ENCODE measurements around the gene BCL2L15.

BCL2L15 gene

GRCh38 chr1:113912594-113913311 lies 25.4 kb upstream of the BCL2L15 start:
- DNase-seq (ENCODE audit: insufficient read length, low spot score) (no peak), FAIRE-seq (no peak)

- DNase-seq (ENCODE audit: insufficient read length, low spot score) (no peak), FAIRE-seq (no peak)
These were observed 18.1 kb upstream of the BCL2L15 start for GRCh38 chr1:113905435-113905861.

- DNase-seq (ENCODE audit: insufficient read length, low spot score) (peak; percentile 92), FAIRE-seq (no peak)
These were observed 17.5 kb upstream of the BCL2L15 start, which contains the start of the genes AP4B1 and DCLRE1B for GRCh38 chr1:113904674-113905434. AP4B1 (minus strand) TSS chr1:113904799; CDS start chr1:113904717, 82 bp downstream. DCLRE1B (plus strand) TSS chr1:113905326; CDS start chr1:113905587, 261 bp downstream.

- no peak for DNase-seq (ENCODE audit: insufficient read length, low spot score)
- no peak for FAIRE-seq
These were observed 16.9 kb upstream of the BCL2L15 start for GRCh38 chr1:113904293-113904673.

GRCh38 chr1:113903501-113904292 lies 16.3 kb upstream of the BCL2L15 start:
- DNase-seq (ENCODE audit: insufficient read length, low spot score), result no peak

GRCh38 chr1:113901191-113901590 lies 13.8 kb upstream of the BCL2L15 start:
- no peak for FAIRE-seq
- DNase-seq (ENCODE audit: insufficient read length, low spot score), result no peak

More at GRCh38 chr1:113903501-113904292, 16.3 kb upstream of the BCL2L15 start:
- no peak for FAIRE-seq

GRCh38 chr1:113899111-113899510 lies 11.7 kb upstream of the BCL2L15 start:
- FAIRE-seq (no peak), DNase-seq (ENCODE audit: insufficient read length, low spot score) (no peak)

GRCh38 chr1:113898241-113898814 lies 10.9 kb upstream of the BCL2L15 start:
- no peak for FAIRE-seq
- DNase-seq (ENCODE audit: insufficient read length, low spot score), result no peak

- FAIRE-seq (no peak), DNase-seq (ENCODE audit: insufficient read length, low spot score) (no peak)
These were observed 8.6 kb upstream of the BCL2L15 start for GRCh38 chr1:113895961-113896360.

GRCh38 chr1:113895098-113895497 lies 7.7 kb upstream of the BCL2L15 start:
- FAIRE-seq (no peak), DNase-seq (ENCODE audit: insufficient read length, low spot score) (no peak)

GRCh38 chr1:113893267-113893666 lies 5.9 kb upstream of the BCL2L15 start:
- no peak for DNase-seq (ENCODE audit: insufficient read length, low spot score)
- no peak for FAIRE-seq

GRCh38 chr1:113891631-113892220 lies 4.3 kb upstream of the BCL2L15 start:
- DNase-seq (ENCODE audit: insufficient read length, low spot score) (no peak), FAIRE-seq (no peak)

- DNase-seq (ENCODE audit: insufficient read length, low spot score) (no peak), FAIRE-seq (no peak)
These were observed 3.4 kb upstream of the BCL2L15 start for GRCh38 chr1:113890816-113891215.

GRCh38 chr1:113886417-113887401 lies 672 bp downstream of the BCL2L15 start:
- DNase-seq (ENCODE audit: insufficient read length, low spot score), result no peak
- FAIRE-seq, result no peak

- no peak for FAIRE-seq
These were observed 5.7 kb downstream of the BCL2L15 start for GRCh38 chr1:113881661-113882060.

GRCh38 chr1:113879739-113880038 lies 7.7 kb downstream of the BCL2L15 start:
- FAIRE-seq (no peak), DNase-seq (ENCODE audit: insufficient read length, low spot score) (no peak)

More at GRCh38 chr1:113881661-113882060, 5.7 kb downstream of the BCL2L15 start:
- DNase-seq (ENCODE audit: insufficient read length, low spot score), result no peak

- no peak for DNase-seq (ENCODE audit: insufficient read length, low spot score)
These were observed 11.2 kb downstream of the BCL2L15 start for GRCh38 chr1:113876176-113876575.

GRCh38 chr1:113875714-113876113 lies 11.7 kb downstream of the BCL2L15 start:
- no peak for FAIRE-seq
- DNase-seq (ENCODE audit: insufficient read length, low spot score), result no peak

More at GRCh38 chr1:113876176-113876575, 11.2 kb downstream of the BCL2L15 start:
- FAIRE-seq, result no peak
